ENCODE measurements around the gene COL7A1. TPM values are rescaled to one million over a fixed set of nuclear protein-coding genes. Genes with fewer than 3 reads are reported as not detected.

The COL7A1 gene
- total and polyA plus RNA-seq, 2 experiments from 2014 or later, result 4.0 to 7.9 TPM

DNA sequence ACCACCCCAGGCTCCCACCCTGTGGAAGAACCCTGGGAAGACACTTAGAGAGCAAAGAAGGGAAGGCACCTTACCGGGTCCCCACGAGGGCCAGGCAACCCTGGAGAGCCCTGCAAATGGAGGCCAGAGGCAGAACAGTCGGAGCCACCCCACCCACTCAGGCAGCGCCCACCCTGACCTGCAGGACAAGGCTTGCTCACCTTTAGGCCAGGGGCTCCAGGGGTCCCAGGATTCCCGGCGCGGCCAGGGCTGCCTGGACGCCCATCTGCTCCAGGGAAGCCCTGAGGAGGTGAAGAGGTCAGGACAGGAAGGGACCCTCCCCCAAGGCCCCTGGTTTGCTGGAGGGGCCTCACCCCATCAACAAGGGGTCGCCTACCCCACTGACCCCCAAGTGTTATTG lies 10.3 kb downstream of the COL7A1 start:
- Histone ChIP-seq H2AFZ (no peak overlapping the region), H3K4me3 (no peak overlapping the region), H3K27me3 (ENCODE audit: insufficient read depth) (no peaks in the 10 kb centered on the region), H3K4me2 (no peak overlapping the region), H3K79me2 (replicated peaks; ENCODE audit: insufficient read depth) (no peaks in the 10 kb centered on the region), H3F3A (replicated peaks; ENCODE audit: low read depth) (no peaks in the 10 kb centered on the region), H3K36me3 (ENCODE audit: insufficient read depth) (no peaks in the 10 kb centered on the region), H3K9me2 (ENCODE audit: insufficient read depth) (no peaks in the 10 kb centered on the region), H3K27ac (ENCODE audit: low read depth) (no peak overlapping the region), H3K4me1 (ENCODE audit: insufficient read depth) (no peaks in the 10 kb centered on the region), H4K20me1 (replicated peaks; ENCODE audit: insufficient read depth) (no peaks in the 10 kb centered on the region)
- H3K36me3 Mint-ChIP-seq (ENCODE audit: low read depth), result peaks cover 4% of the 10 kb centered on the region; the same call in 2 of the 3 replicates
- H3K27ac Mint-ChIP-seq, result no peak overlapping the region
- peaks cover 3% of the 10 kb centered on the region for H3K27me3 Mint-ChIP-seq (ENCODE audit: insufficient read depth, low read depth, poor library complexity)
- H3K4me1 Mint-ChIP-seq, result peaks cover 8% of the 10 kb centered on the region; the same call in 2 of the 3 replicates
- no peak overlapping the region for H3K4me3 Mint-ChIP-seq
- no peak for DNase-seq (ENCODE audit: low spot score)
- TF ChIP-seq POLR2AphosphoS5 (IDR thresholded peaks at IDR 0.05; ENCODE audit: low read depth) (no peak), JUNB (IDR thresholded peaks at IDR 0.05; ENCODE audit: unreplicated experiment) (no peak), STAT1 (IDR thresholded peaks at IDR 0.05; ENCODE audit: unreplicated experiment) (no peak), EZH2phosphoT487 (IDR thresholded peaks at IDR 0.05; ENCODE audit: unreplicated experiment) (no peak)
- TF ChIP-seq, protein P1, sequence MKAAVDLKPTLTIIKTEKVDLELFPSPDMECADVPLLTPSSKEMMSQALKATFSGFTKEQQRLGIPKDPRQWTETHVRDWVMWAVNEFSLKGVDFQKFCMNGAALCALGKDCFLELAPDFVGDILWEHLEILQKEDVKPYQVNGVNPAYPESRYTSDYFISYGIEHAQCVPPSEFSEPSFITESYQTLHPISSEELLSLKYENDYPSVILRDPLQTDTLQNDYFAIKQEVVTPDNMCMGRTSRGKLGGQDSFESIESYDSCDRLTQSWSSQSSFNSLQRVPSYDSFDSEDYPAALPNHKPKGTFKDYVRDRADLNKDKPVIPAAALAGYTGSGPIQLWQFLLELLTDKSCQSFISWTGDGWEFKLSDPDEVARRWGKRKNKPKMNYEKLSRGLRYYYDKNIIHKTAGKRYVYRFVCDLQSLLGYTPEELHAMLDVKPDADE (IDR thresholded peaks at IDR 0.05), result no peak
- H3K9me3 Mint-ChIP-seq, result no peaks in the 10 kb centered on the region; the same call in 2 of the 3 replicates
- ATAC-seq, result no peak

DNA sequence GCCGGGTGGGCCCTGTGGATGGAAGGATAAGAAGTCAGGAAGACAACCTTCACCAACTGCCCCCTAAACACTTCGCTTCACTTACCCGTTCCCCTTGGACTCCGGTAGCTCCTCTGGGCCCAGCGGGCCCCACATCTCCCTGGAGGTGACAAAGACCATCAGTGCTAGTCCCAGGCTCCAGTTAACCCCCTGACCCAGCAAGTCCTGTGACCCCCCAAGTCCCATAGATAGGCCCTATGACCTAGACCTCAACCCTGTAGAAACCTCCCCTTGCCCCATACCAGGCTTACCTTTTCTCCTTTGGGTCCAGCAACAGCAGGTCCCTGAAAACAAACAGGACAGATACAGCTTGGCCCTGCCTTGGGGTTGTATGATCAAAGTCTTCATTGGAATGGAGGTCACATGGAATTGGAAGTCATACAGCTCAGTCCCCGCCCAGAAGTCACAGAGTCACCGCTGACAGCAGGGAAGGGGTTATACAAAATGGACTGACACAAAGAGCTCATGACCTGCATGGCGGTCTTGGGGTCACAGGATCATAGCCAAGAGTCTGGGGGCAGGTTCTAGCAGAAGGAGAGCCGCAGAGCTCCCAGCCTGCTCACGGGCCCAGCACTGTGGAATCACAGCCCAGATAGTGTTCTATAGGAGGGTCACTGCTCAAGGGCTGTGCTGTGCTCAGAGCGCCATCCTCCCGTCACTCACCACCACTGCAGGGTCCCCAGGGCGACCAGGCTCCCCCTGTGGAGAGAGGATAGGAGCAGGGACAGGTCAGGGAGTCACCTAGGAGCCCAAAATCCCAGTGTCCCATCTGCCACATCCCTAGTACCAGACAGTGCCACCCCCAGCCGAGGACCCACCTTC lies 13.3 kb downstream of the COL7A1 start:
- Mint-ChIP-seq H3K27ac (no peak overlapping the region), H3K9me3 (no peaks in the 10 kb centered on the region; the same call in 2 of the 3 replicates), H3K4me3 (no peak overlapping the region), H3K4me1 (no peaks in the 10 kb centered on the region), H3K27me3 (ENCODE audit: insufficient read depth, low read depth, poor library complexity) (no peaks in the 10 kb centered on the region), H3K36me3 (ENCODE audit: low read depth) (peaks cover 4% of the 10 kb centered on the region; the same call in 2 of the 3 replicates)
- Histone ChIP-seq H3K36me3 (ENCODE audit: insufficient read depth) (no peaks in the 10 kb centered on the region), H3K27me3 (ENCODE audit: insufficient read depth) (no peaks in the 10 kb centered on the region), H4K20me1 (replicated peaks; ENCODE audit: insufficient read depth) (no peaks in the 10 kb centered on the region), H2AFZ (no peak overlapping the region), H3K27ac (ENCODE audit: low read depth) (no peak overlapping the region), H3K4me2 (no peak overlapping the region), H3K4me1 (ENCODE audit: insufficient read depth) (no peaks in the 10 kb centered on the region), H3K79me2 (replicated peaks; ENCODE audit: insufficient read depth) (no peaks in the 10 kb centered on the region), H3K4me3 (no peak overlapping the region), H3K9me2 (ENCODE audit: insufficient read depth) (no peaks in the 10 kb centered on the region), H3F3A (replicated peaks; ENCODE audit: low read depth) (no peaks in the 10 kb centered on the region)
- TF ChIP-seq, protein P2, sequence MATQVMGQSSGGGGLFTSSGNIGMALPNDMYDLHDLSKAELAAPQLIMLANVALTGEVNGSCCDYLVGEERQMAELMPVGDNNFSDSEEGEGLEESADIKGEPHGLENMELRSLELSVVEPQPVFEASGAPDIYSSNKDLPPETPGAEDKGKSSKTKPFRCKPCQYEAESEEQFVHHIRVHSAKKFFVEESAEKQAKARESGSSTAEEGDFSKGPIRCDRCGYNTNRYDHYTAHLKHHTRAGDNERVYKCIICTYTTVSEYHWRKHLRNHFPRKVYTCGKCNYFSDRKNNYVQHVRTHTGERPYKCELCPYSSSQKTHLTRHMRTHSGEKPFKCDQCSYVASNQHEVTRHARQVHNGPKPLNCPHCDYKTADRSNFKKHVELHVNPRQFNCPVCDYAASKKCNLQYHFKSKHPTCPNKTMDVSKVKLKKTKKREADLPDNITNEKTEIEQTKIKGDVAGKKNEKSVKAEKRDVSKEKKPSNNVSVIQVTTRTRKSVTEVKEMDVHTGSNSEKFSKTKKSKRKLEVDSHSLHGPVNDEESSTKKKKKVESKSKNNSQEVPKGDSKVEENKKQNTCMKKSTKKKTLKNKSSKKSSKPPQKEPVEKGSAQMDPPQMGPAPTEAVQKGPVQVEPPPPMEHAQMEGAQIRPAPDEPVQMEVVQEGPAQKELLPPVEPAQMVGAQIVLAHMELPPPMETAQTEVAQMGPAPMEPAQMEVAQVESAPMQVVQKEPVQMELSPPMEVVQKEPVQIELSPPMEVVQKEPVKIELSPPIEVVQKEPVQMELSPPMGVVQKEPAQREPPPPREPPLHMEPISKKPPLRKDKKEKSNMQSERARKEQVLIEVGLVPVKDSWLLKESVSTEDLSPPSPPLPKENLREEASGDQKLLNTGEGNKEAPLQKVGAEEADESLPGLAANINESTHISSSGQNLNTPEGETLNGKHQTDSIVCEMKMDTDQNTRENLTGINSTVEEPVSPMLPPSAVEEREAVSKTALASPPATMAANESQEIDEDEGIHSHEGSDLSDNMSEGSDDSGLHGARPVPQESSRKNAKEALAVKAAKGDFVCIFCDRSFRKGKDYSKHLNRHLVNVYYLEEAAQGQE (IDR thresholded peaks at IDR 0.05; ENCODE audit: unreplicated experiment), result no peak
- TF ChIP-seq, protein P3, sequence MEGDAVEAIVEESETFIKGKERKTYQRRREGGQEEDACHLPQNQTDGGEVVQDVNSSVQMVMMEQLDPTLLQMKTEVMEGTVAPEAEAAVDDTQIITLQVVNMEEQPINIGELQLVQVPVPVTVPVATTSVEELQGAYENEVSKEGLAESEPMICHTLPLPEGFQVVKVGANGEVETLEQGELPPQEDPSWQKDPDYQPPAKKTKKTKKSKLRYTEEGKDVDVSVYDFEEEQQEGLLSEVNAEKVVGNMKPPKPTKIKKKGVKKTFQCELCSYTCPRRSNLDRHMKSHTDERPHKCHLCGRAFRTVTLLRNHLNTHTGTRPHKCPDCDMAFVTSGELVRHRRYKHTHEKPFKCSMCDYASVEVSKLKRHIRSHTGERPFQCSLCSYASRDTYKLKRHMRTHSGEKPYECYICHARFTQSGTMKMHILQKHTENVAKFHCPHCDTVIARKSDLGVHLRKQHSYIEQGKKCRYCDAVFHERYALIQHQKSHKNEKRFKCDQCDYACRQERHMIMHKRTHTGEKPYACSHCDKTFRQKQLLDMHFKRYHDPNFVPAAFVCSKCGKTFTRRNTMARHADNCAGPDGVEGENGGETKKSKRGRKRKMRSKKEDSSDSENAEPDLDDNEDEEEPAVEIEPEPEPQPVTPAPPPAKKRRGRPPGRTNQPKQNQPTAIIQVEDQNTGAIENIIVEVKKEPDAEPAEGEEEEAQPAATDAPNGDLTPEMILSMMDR (conservative IDR thresholded peaks at IDR 0.05; ENCODE audit: low read depth in 2 of 2), result peak in 1 of 2 experiments; percentile 23; a peak in 2 of 4 replicates
- ATAC-seq (no peak), DNase-seq (ENCODE audit: low spot score) (no peak)
